Activated gamma-delta T cell (primary cell): ENCODE data around the gene CYB561.
"Not testable (repeated sequence)": the region's sequence is repeated elsewhere in the genome, so short reads cannot be mapped to it uniquely, and the experiment has no call there.

Experiments used
- DNase-seq: peaks from one replicate; lab custom pipeline; 2025; lab: John Stamatoyannopoulos, UW

The CYB561 gene

GRCh38 chr17:63479495-63480184 lies 33.5 kb upstream of the CYB561 start:
- no peak for DNase-seq

- no peak for DNase-seq
Observed at GRCh38 chr17:63478814-63479494, 32.8 kb upstream of the CYB561 start.

DNA sequence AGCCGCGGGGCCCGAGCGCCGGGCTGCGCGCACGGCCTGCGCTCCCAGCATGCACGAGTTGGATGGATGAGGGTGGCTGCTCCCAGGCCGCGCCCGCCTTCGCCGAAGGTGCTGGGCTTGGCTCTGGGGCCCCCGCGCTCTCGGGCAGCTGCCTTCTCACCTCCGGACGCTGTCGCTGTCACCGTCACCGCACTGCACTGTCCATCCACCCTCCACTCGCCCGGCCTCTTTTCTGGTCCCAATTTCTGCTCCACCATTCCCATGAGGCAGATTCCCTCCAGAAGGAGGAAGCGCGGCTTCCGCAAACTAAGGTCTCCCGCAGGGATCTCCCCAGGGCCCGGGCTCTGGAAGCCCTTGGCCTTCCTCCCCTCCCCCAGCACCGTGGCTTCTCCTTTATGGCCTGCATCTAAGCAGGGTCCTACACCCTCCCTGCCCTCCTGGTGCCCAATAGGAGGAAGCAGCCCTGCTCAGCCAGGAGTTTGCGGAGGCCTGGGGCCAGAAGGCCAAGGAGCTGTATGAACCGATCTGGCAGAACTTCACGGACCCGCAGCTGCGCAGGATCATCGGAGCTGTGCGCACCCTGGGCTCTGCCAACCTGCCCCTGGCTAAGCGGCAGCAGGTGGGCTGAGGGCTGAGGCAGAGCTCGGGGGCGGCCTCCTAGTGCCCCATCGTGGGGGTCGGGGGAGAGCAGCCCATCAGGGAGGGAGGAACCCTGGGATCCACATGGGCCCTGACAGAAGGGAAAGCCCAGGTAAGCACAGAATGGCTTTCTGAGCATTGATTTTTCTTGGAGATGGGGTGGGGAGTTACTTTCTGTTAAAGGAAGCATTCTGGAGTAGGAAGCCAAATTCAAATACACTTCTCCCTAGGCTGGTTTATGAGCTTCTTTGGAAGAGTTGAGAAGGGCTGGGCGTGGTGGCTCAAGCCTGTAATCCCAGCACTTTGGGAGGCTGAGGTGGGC lies 31.7 kb upstream of the CYB561 start:
- DNase-seq: no peak

DNA sequence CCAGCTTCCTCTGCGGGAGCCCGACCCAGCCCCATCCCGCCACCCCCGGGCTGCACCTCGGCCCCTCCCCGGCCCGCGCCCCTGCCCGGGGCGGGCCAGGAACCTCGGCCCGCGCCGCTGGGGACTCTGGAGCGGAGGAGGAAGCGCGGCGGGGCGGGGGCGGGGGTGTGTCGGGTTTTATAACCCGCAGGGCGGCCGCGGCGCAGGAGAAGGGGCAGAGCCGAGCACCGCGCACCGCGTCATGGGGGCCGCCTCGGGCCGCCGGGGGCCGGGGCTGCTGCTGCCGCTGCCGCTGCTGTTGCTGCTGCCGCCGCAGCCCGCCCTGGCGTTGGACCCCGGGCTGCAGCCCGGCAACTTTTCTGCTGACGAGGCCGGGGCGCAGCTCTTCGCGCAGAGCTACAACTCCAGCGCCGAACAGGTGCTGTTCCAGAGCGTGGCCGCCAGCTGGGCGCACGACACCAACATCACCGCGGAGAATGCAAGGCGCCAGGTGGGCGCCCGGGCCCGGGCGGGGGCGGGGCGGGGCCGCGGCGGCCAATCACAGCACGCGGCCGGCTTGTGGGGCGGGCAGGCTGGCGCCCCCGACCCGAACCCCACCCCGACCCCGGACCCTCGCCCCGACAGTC lies 30.9 kb upstream of the CYB561 start, which contains the start of gene ACE:
ACE (plus strand) TSS at position 208 of the 626 bp plus-strand sequence; CDS start at position 242, 34 bp downstream.
- DNase-seq: peak; percentile 39

DNA sequence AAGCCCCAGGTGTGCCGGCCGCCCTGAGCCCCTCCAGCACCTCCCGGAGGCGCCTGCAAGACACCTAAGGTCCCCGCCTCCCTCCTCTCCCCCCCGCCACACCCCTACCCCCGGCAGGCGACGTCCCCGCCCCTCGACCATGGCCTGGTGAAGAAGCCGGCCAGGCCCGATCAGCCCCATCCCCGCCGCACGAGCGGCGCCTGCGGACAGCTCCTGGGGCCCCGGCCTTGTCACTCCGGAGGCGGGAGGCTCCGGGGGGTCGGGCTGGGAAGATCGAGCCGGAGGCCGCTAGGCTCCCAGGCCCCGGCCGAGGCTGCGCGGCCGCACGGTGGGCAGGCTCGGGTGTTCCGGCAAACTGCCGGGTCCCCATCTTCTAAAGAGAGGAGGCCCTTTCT lies 30.4 kb upstream of the CYB561 start:
- DNase-seq: no peak

DNA sequence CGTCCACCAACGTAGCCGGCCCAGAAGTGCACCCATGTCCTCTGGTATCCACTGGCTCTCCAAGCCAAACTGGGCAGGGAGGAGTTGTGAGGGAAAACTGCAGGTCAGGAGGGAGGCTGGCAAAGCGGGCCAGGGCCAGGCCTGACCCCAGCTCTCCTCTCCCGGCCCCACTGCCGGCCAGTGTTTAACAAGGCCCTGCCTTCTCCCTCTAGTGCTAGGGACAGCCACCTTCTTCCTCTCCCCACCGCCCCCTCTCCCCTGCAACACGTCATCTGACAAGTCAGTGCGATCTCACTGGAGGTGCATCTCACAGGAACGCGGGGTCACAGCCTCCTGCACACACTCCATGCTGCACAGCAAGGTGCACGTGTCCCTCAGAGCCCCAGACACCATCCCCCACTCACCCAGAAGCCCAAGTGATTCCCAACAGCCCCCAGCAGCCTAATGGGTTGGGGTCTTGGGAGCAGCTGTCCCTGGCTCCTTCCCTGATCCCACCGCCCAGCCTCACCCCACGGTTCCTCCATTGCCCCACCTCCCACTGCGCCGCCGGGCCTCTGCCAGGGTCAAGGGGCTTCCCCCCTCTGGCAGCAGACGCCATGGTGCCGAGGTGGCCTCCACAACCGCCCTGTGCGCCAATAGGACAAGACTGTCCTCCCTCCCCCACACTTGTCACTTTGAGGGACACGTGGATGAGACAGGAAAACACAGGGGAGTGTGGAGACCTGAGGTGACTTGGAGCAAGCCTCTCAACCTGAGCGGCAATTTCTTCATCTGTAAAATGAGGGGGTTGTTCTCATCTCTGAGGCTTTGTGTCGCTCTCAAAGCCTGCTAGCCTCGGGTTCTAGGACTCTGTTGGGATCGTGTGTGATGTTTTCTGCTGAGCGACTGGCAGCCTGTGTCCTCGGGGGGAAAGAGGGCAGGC lies 29.6 kb upstream of the CYB561 start:
- no peak for DNase-seq

GRCh38 chr17:63474586-63475460 lies 28.7 kb upstream of the CYB561 start:
- DNase-seq: no peak

GRCh38 chr17:63474174-63474573 lies 28.1 kb upstream of the CYB561 start:
- DNase-seq: no peak

- DNase-seq: not testable (repeated sequence)
Observed at GRCh38 chr17:63468099-63468498, 22.0 kb upstream of the CYB561 start.

DNA sequence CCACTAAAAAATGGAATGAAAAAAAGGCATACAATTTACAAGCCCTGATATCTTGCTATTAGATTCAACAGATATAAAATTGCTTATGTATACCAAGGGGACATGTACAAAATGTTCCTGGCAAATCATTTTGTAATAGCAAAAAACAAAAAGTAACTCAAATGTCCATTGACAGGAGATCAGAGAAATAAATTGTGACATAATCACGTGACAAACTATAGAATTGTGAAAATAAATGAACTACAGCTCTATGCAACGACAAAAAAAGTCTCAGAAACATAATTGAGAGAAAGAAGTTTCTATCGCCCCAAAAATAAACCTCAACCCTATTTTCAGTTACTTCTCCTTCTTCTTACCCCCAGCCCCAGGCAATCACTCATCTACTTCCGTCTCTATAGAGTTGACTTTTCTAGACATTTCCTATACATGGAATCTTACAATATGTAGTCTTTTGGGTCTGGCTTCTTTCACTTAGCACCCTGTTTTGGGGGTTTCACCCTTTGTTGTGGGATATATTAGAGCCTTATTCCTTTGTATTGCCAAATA lies 18.7 kb upstream of the CYB561 start:
- DNase-seq: no peak

DNA sequence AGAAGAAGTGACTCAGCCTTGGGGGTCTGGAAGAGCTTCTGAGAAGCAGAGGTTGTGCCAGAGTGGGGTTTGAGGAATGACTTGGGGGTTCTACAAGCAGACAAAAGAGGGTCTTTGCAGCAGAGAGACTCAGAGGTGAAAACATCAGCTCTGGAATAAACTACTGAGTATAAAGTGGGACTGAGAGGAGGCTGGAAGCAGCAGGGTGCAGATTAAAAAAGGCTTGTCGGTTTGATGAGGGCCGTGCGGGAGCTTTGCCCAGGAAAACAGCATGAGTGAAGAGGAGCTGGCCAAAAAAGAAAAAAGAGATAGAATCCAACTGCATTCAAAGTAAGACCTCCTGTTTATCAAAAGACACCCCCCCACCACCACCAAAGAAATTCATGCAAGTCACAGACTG lies 17.7 kb upstream of the CYB561 start:
- DNase-seq: no peak

- no peak for DNase-seq
Observed at GRCh38 chr17:63460018-63460417, 13.9 kb upstream of the CYB561 start.

- DNase-seq: no peak
Observed at GRCh38 chr17:63458478-63458877, 12.4 kb upstream of the CYB561 start.

GRCh38 chr17:63455417-63455816 lies 9.3 kb upstream of the CYB561 start:
- DNase-seq: no peak

DNA sequence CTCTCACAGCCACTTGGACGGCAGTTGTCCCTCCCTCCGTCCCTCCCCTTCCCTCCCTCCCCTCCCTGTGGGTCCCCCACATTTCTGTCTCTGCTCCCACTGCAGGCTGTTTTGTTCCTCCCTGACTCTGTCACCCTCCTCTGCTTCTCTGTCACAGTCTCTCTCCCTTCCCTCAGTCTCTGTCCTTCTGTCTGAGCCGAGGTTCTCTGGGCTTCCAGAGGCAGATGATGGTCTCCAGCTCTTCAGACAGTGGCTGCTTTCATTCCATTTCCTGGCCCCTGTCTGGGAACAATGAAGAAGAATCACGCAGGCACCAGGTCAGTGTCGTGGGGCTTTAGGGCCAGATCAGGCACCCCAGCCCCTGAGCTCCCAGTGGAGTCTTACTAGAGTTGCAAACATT lies 8.8 kb upstream of the CYB561 start:
- no peak for DNase-seq

DNA sequence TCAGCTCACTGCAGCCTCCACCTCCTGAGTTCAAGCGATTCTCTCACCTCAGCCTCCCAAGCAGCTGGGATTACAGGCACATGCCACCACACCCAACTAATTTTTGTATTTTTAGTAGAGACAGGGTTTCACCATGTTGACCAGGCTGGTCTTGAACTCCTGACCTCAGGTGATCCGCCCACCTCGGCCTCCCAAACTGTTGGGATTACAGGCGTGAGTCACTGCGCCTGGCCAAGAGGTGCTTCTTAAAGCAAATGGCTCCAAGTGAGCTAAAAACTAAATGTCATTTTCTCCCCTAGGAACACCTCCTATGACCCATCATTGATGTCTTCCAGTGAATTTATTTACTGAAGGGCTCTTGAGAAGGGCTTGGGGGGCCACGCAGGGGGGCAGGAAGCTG lies 8.3 kb upstream of the CYB561 start:
- not testable (repeated sequence) for DNase-seq

GRCh38 chr17:63452962-63453551 lies 7.0 kb upstream of the CYB561 start:
- DNase-seq: no peak

- no peak for DNase-seq
Observed at GRCh38 chr17:63452046-63452961, 6.2 kb upstream of the CYB561 start.
